Ascending aorta (tissue), 2 donors: ENCODE results near the gene MFSD11. TPM values are rescaled to one million over a fixed set of nuclear protein-coding genes. Genes with fewer than 3 reads are reported as not detected.
A peak's percentile ranks its signal among the peaks of the same experiment; 100 is the strongest.
"Not testable (repeated sequence)": the region's sequence is repeated elsewhere in the genome, so short reads cannot be mapped to it uniquely, and the experiment has no call there.

ENCODE experiments used
- DNase-seq, 2 donors: peaks; one replicate each; pipeline ENCODE4 v3.0.0-alpha.2; 2019; ENCODE audit warnings: low spot score in 2 of 2
- H3K27ac ChIP-seq, 2 donors: fragments of 200-600 bp; sonication (generic); one replicate each; pipeline ENCODE4 v1.5.1; 2016 to 2017; ENCODE audit warnings: mild to moderate bottlenecking in 1 of 2
- H3K27me3 ChIP-seq: fragments of 200-600 bp; sonication (generic); one replicate; pipeline ENCODE4 v1.5.1; 2017
- H3K36me3 ChIP-seq, 2 donors: fragments of 200-600 bp; sonication (generic); one replicate each; pipeline ENCODE4 v1.5.1; 2016
- H3K4me1 ChIP-seq, 2 donors: fragments of 200-600 bp; sonication (generic); one replicate each; pipeline ENCODE4 v1.5.1; 2016 to 2017; ENCODE audit warnings: mild to moderate bottlenecking in 1 of 2
- H3K4me3 ChIP-seq, 2 donors: fragments of 200-600 bp; sonication (generic); one replicate each; pipeline ENCODE4 v1.5.1; 2016 to 2017; ENCODE audit warnings: mild to moderate bottlenecking in 1 of 2
- H3K9me3 ChIP-seq, 2 donors: fragments of 200-600 bp; sonication (generic); one replicate each; pipeline ENCODE4 v1.5.1; 2016
- CTCF ChIP-seq, 3 experiments: fragments of 200-600 bp in 2 of 3; fragments of 450-650 bp in 1 of 3; sonication (generic) in 2 of 3; IDR thresholded peaks; one replicate each; pipeline ENCODE4 v1.5.1; 2016 to 2019; ENCODE audit warnings: antibody characterized with exemption in 3 of 3, mild to moderate bottlenecking in 1 of 3, moderate library complexity in 1 of 3
- intact Hi-C: fragments of 100-400 bp; cut with DNase I; formaldehyde crosslinking; loops from one replicate; pipeline ENCODE4 v1.15.1; 2023
- total RNA-seq: library from RNA; depleted of rRNA; stranded (reverse); fragments of >200 nt; gene quantifications from one replicate; pipeline ENCODE4 v1.1.0, GENCODE V29; 2016

The MFSD11 gene
- total RNA-seq, 1 donor from 2014 or later, result 13.4 TPM

- H3K9me3 ChIP-seq, result no peaks in the 10 kb centered on the region
- DNase-seq, result no peak
- TF ChIP-seq CTCF (IDR thresholded peaks at IDR 0.05), result no peak
- H3K27me3 ChIP-seq, result no peaks in the 10 kb centered on the region
- H3K27ac ChIP-seq, result peak overlapping the region; percentile 95 to 98
- intact Hi-C loops, result loop anchor here (5.0 to 10.0 kb wide), 2 partner anchors 178 to 670 kb away; no protein-coding TSS in a partner anchor
- H3K4me1 ChIP-seq, result peaks cover 5 to 44% of the 10 kb centered on the region in 2 donors
- peak overlapping the region; percentile 92 to 97 for H3K4me3 ChIP-seq
- H3K36me3 ChIP-seq, result peaks cover 29 to 52% of the 10 kb centered on the region in 2 donors
Measured at GRCh38 chr17:76735006-76735405, 2.9 kb upstream of the MFSD11 start.

- Histone ChIP-seq H3K36me3 (peaks cover 29 to 46% of the 10 kb centered on the region in 2 donors), H3K27me3 (no peaks in the 10 kb centered on the region), H3K4me3 (peak overlapping the region; percentile 92 to 97), H3K9me3 (no peaks in the 10 kb centered on the region), H3K4me1 (peaks cover 5 to 47% of the 10 kb centered on the region in 2 donors), H3K27ac (peak overlapping the region; percentile 95 to 98)
- intact Hi-C loops, result loop anchor here (5.0 to 10.0 kb wide), 2 partner anchors 178 to 669 kb away; no protein-coding TSS in a partner anchor
- no peak for TF ChIP-seq CTCF (IDR thresholded peaks at IDR 0.05)
- no peak for DNase-seq
Measured at GRCh38 chr17:76735586-76736348, 2.2 kb upstream of the MFSD11 start.

- Histone ChIP-seq H3K36me3 (peaks cover 27 to 40% of the 10 kb centered on the region in 2 donors), H3K9me3 (no peaks in the 10 kb centered on the region), H3K4me3 (peak overlapping the region; percentile 92 to 97), H3K4me1 (peaks cover 5 to 50% of the 10 kb centered on the region in 2 donors), H3K27me3 (no peaks in the 10 kb centered on the region), H3K27ac (peak overlapping the region; percentile 95 to 98)
- DNase-seq, result peak in 1 of 2 donors; percentile 85
- intact Hi-C loops, result loop anchor here (1.0 to 10.0 kb wide), 3 partner anchors 10 to 668 kb away; partner anchors contain the start of genes JMJD6 and METTL23
- peak; percentile 19 to 43 (median 34) for TF ChIP-seq CTCF (IDR thresholded peaks at IDR 0.05)
Measured at GRCh38 chr17:76736349-76737081, 1.4 kb upstream of the MFSD11 start.

- DNase-seq, result peak; percentile 89 to 99
- no peak for TF ChIP-seq CTCF (IDR thresholded peaks at IDR 0.05)
- intact Hi-C loops, result loop anchor here (1.0 to 10.0 kb wide), 3 partner anchors 11 to 668 kb away; partner anchors contain the start of genes JMJD6 and METTL23
- H3K36me3 ChIP-seq, result peaks cover 27 to 40% of the 10 kb centered on the region in 2 donors
- peak within 1 kb of the TSS; percentile 95 to 98 for H3K27ac ChIP-seq
- H3K9me3 ChIP-seq, result no peaks in the 10 kb centered on the region
- H3K27me3 ChIP-seq, result no peaks in the 10 kb centered on the region
- H3K4me3 ChIP-seq, result peak within 1 kb of the TSS; percentile 92 to 97
- H3K4me1 ChIP-seq, result peaks cover 5 to 47% of the 10 kb centered on the region in 2 donors
Measured at GRCh38 chr17:76737082-76737675, 740 bp upstream of the MFSD11 start, which contains the start of gene SRSF2. Gene SRSF2, minus strand, starts transcription at chr17:76737331. Its CDS starts 171 bp downstream, at chr17:76737160.

GRCh38 chr17:76738468-76738850, 540 bp downstream of the MFSD11 start:
- intact Hi-C loops, result loop anchor here (5.0 to 10.0 kb wide), 2 partner anchors 181 to 666 kb away; no protein-coding TSS in a partner anchor
- peak overlapping the region; percentile 95 to 98 for H3K27ac ChIP-seq
- no peak for TF ChIP-seq CTCF (IDR thresholded peaks at IDR 0.05)
- peaks cover 5 to 43% of the 10 kb centered on the region in 2 donors for H3K4me1 ChIP-seq
- no peaks in the 10 kb centered on the region for H3K27me3 ChIP-seq
- H3K36me3 ChIP-seq, result peaks cover 19 to 37% of the 10 kb centered on the region in 2 donors
- no peak for DNase-seq
- no peaks in the 10 kb centered on the region for H3K9me3 ChIP-seq
- H3K4me3 ChIP-seq, result peak overlapping the region; percentile 92 to 97

GRCh38 chr17:76739568-76740115, 1.7 kb downstream of the MFSD11 start:
- H3K27ac ChIP-seq, result peak overlapping the region; percentile 73 to 78
- intact Hi-C loops, result loop anchor here (5.0 to 10.0 kb wide), 2 partner anchors 182 to 665 kb away; no protein-coding TSS in a partner anchor
- peaks cover 5 to 33% of the 10 kb centered on the region in 2 donors for H3K4me1 ChIP-seq
- not testable (repeated sequence) for H3K27me3 ChIP-seq, DNase-seq, H3K9me3 ChIP-seq
- H3K36me3 ChIP-seq, result peaks cover 22 to 39% of the 10 kb centered on the region in 2 donors
- peak overlapping the region in 1 of 2 donors; percentile 92 for H3K4me3 ChIP-seq
